GM18907 (cell line): ENCODE measurements around the gene MUC4.
"Not testable (repeated sequence)": the region's sequence is repeated elsewhere in the genome, so short reads cannot be mapped to it uniquely, and the experiment has no call there.

Experiments
- ATAC-seq: cut with Tn5 transposase; IDR thresholded peaks from one replicate; pipeline ENCODE4 v1.9.1; 2021; ENCODE audit warnings: mild to moderate bottlenecking, moderate library complexity; ENCODE audit not compliant: unreplicated experiment

Gene MUC4

GRCh38 chr3:195718477-195718984, 93.2 kb downstream of the MUC4 start:
- ATAC-seq: no peak

- no peak for ATAC-seq
Measured at GRCh38 chr3:195717852-195718476, 93.8 kb downstream of the MUC4 start.

- ATAC-seq: no peak
Measured at GRCh38 chr3:195717416-195717815, 94.3 kb downstream of the MUC4 start.

- no peak for ATAC-seq
Measured at GRCh38 chr3:195715583-195716266, 96.0 kb downstream of the MUC4 start.

GRCh38 chr3:195715134-195715533, 96.6 kb downstream of the MUC4 start:
- no peak for ATAC-seq

- ATAC-seq: no peak
Measured at GRCh38 chr3:195714380-195715011, 97.2 kb downstream of the MUC4 start.

- not testable (repeated sequence) for ATAC-seq
Measured at GRCh38 chr3:195713150-195713549, 98.6 kb downstream of the MUC4 start.

GRCh38 chr3:195712535-195712910, 99.2 kb downstream of the MUC4 start:
- ATAC-seq: not testable (repeated sequence)

GRCh38 chr3:195711813-195712534, 99.8 kb downstream of the MUC4 start:
- no peak for ATAC-seq

GRCh38 chr3:195711091-195711812, 100.5 kb downstream of the MUC4 start:
- not testable (repeated sequence) for ATAC-seq

- ATAC-seq: not testable (repeated sequence)
Measured at GRCh38 chr3:195710126-195710905, 101.4 kb downstream of the MUC4 start.

GRCh38 chr3:195709676-195710085, 102.0 kb downstream of the MUC4 start:
- no peak for ATAC-seq

GRCh38 chr3:195708626-195709481, 102.9 kb downstream of the MUC4 start:
- ATAC-seq: no peak

GRCh38 chr3:195708061-195708460, 103.7 kb downstream of the MUC4 start:
- no peak for ATAC-seq

GRCh38 chr3:195705081-195705991, 106.4 kb downstream of the MUC4 start:
- no peak for ATAC-seq

GRCh38 chr3:195704433-195704999, 107.2 kb downstream of the MUC4 start:
- ATAC-seq: no peak

- ATAC-seq: no peak
Measured at GRCh38 chr3:195703776-195704175, 108.0 kb downstream of the MUC4 start.
